Measurements from ENCODE around the gene TTC7B.

Gene TTC7B

DNA sequence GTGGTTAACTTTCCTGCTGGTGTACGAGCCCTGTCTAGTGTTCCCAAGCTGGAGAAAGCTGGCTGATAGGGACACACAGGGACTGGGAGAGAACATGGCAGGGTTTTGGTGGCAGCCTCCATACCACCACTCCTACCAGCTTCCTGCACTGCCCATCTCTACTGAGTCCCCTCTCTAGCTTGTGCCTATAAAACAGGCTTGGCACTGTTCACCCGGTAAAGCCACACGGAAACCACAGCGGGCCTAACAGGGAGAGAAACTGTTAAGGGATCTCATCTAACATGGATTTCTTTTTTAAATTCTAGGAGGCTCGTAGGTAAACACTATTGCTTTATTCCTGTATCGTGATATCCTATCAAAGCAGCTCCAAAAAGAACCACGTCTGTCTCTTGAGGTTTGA lies 204.7 kb downstream of the TTC7B start:
- no peak for DNase-seq

DNA sequence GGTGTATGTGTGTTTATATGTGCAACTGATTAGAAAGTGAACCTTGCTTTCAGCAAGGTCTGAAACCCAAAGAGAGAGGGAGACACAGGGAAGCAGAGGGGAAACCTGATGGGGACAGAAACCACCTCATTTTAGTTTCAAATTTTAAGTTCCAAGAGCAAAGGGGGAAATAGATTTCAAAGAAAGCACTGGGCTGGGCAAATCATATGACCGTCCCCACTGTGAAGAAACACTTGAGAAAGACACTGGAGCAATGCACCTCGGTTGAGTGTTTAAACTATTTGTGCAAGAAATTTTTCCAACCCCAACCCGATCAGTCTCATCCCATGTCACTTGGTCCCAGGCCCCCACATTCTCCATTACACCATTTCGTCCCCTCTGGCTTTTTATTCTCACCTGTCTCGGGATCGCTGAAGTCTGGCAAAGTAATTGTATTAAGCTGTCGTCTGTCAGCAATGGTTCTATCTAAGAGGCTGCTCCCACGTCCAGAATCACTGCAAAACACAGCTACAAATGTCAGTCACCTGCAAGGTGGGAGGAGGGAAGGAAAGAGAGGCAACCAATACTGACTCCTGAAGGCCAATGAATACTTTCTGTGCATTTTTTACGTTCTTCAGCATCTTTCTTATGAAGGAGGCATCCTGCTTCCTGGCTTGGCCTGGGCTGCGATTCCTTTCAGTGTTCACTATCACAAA lies 205.7 kb downstream of the TTC7B start:
- DNase-seq, result no peak

DNA sequence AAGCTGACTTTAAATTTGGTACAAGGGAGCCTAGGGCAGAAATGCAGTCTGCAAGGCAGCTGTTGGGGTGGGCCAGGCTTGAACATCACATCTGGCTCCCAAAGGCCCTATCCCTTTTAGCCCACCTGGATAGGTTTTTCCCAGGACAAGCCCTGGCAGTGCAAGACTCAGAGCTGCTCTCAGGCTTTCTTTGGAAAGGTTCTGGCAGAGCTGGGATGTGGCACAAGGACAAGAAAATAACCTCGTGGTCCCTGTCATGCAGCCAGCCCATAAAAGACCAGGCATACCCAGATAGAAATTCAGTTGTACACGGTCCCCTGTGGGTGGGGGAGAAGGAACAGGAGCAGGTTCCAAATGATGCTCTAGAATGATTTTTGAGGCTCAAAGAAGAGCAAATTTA lies 206.9 kb downstream of the TTC7B start:
- no peak for DNase-seq

DNA sequence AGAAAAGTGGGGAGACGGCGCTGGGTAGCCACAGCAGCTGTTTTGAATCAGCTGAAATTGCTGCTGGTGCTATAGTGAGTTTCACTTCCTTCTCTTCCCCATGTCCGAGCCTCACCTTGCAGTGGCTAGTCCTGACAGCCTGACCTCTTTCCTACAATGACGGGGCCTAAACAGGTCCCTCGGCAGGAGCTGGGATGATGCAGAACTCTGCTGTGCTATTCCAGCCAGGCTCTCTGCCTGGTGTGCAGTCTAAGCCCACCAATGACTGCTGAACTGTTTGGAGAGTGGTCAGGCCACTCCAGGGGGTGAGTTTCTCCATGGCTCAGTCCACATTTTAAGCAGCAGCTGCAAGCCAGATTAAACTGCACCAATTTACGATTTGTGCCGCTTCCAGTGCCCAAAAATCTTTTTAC lies 207.3 kb downstream of the TTC7B start:
- no peak for DNase-seq

DNA sequence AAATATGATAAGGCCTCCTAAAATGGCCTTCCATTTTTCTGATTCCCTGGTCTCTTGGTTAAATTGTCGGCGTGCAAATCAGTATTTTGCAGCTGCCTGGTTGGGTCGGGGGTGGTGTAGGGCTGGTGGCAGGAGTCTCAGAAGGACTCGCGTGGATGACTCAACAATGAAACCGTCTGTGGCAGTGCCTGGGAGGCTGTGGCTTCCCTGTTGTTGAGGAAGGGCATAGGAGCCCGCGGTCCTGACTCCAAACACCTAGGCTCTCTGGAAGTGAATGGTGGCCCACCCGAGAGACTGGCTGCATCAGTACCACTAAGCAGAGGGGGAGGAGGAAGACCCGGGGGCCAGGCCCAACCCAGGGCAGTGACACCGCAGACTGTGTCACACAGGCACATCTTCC lies 207.9 kb downstream of the TTC7B start:
- DNase-seq, result no peak

DNA sequence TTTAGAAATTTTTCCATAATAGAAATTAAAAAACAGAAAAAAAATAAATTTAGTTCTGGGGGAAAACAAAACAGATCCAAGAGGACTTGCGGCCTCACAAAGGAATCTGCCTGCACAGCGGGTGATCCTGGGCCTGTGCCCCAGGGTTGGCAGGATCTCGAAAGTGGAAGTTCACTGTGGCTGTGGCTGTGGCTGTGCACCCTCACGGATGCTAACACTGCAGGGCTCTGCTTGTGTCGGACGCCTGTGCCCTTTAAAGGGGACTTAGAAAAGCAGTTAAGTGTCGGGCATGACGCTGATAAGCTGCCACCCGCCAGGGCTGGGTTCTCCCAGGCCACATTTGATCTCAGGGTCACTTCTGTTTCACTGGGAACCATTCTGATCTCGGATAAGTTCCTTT lies 209.1 kb downstream of the TTC7B start:
- DNase-seq, result no peak

DNA sequence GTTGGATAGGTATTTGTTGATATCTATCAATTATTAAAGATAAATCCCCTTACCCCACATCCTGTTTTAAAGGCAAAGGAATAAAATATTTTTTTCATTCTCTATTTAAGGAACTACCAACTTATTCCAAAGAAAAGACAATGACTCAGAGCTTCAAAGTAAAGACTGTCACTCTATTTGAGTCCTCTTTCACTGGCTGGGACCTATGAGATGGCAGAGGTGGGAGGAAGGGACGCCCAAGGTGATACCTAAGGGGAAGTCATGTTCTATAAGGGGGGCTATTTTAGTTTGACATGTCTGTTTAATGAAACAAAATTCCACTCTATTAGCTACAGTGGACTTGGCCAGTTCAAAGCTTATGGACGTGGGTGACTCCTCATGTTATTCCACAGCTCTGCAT lies 209.8 kb downstream of the TTC7B start:
- DNase-seq, result no peak

DNA sequence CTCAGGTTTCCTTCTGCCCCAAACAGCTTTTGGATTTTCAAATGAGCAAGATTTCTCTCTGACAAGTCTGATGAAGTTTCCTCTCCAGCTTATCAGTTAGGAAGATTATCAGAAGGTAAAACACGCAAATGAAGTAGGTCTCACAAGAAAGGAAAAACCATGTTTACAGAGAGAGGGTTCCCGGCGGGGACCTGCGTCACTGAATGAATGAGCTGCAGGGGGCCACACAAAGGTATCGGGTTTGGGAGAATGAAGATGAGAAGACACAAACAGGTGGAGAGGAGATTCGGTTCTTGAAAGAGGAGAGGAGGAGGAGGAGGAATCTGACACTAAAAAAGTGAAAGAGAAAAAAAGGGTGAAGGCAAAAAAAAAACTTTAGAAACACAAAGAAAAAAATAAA lies 210.8 kb downstream of the TTC7B start:
- no peak for DNase-seq

DNA sequence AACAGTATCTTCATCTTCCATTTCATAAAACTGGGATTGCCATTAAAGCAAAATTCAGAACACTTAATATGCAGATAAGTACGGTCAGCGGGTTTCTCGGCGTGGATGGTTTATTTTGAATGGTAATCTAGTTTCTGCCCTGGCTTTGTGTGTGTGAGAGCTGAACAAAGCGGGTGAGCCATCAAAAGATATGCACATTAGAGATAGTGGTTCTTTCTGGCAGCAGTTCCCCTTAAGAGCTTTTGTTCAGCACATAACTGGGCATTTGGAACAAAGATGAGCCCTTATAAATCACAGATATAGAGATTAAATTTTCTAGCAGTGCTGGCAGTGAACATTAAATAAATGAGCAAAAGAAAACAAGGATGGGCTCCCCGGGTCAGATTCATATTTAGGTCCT lies 211.9 kb downstream of the TTC7B start:
- DNase-seq, result no peak

DNA sequence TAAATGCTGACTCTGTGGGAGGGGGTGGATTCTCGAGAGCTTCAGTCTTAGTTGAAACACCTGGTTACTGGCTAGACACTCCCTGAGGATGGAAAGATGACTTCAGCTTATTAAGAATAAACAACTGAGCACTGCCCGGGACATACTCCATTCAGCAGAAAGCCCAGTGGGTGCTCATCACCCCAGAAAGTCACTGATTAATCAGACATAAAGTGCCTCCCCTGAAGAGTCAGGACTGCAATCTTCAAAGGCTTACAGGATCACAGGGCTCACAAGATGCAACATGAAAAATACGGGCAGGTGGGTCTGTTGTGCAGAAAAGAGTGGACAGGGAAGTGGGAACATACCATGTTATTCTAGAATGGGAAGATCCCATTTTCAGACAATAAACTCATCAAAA lies 212.4 kb downstream of the TTC7B start:
- DNase-seq, result no peak

DNA sequence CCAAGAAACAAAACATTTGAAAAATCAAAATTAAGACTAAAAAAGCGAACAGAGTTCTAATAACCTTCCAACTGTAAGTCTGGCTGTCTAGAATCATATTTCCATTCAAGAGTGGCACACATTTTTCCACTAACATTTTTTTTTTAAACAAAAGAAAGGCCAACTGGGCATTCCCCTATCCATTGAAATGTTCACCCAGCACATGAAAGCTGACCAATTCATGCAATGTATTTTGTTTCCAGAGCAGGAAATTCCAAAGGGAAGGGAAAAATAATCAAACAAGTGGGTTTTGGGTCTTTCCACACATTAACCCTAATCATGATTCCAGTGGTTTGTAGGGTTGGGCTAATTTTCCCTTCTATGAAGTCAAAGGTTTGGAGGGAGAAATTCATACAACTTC lies 212.9 kb downstream of the TTC7B start:
- DNase-seq, result no peak

DNA sequence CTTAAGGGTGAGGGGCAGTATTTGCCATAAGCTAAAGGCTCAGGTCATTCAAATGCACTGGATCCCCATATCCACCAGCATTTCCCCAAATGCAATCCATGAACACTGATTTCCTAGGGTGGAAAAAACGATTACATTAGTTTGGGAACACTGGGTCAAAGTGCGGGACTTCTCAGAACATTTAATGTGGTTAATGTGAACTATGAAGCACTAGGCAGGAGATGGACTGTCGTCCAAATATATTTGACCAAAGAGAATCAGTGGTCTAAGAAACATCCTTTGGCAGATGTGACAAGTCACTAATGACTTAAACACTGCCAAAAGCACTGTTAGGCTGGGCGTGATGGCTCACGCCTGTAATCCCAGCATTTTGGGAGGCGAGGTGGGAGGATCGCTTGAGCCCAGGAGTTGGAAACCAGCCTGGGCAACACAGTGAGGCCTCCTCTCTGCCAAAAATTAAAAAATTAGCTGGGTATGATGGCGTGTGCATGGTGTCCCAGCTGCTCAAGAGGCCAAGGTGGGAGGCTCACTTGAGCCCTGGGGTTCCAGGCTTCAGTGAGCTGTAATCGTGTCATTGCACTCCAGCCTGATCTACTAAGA lies 214.0 kb downstream of the TTC7B start:
- no peak for DNase-seq

DNA sequence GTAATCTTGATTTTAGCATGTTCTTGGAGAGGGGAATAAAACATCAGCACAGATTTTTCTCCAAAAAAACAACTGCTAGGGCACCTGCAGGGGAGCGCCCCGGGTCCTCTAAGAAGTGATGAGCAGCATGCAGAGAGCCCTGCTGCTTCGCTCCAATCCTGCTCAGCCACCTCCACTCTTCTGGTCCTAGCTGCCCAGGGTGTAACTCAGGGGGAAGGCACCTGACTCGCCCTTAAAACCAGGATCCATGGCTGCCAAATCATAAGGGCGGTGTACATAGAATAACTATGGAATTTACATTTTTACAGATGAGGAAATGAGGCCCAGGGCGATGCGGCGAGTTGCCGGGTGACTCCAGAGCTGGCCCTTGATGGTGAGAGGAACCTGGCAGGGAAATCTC lies 214.7 kb downstream of the TTC7B start:
- DNase-seq, result no peak

DNA sequence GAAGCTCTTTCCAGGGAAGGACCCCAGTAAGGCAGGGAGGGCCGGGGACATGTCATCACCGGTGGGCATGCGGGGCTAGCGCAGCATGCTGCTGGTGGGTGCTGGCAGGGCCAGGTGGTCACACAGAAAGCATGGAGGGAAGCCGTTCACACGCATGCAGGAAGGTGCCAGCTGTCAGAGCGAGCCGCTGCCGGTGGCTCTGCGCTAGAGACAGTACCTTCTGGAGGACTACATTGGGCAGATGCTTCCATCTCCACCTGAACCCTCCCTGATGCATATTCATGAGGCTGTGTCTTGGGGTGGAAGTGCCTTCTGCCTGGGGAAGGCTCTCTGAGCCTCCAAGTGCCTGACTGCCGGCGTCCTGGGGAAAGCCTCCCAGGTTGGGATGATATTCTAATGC lies 215.6 kb downstream of the TTC7B start:
- DNase-seq, result no peak

DNA sequence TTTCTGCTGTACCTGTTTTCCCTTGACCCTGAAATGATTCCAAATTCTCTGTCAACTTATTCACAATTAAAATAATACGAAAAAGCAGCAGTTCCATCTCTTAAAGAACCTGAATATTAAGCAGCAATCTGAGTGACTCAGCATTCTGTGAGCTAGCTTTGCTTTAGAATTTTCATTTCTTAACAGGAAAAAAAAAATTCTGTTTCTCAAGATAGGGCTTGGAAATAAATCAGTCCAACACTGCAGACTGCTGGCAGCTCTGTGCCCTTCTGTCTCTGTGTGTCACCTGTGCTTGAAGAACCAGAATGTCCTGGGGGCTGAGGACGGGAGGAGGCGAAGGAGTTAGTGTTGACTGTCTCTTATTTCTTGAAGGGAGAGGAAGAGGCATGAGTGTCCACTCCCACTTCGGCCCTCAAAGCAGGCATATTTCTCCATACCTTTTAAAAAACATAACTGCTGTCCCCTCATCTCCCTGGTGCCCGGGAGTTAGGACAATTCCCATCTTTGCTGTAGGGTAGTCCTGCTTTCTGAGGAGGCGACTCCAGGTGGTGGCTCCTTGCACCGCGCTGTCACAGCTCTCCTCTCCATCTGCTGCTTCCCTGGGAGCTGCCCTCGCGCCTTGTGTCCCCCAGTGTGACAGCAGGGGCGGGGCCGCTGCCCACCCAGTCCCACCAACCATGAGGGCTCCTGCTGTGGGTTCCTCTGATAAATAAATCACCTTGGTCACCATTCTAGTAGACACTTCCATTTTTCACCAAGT lies 216.3 kb downstream of the TTC7B start:
- peak; percentile 39 for DNase-seq

DNA sequence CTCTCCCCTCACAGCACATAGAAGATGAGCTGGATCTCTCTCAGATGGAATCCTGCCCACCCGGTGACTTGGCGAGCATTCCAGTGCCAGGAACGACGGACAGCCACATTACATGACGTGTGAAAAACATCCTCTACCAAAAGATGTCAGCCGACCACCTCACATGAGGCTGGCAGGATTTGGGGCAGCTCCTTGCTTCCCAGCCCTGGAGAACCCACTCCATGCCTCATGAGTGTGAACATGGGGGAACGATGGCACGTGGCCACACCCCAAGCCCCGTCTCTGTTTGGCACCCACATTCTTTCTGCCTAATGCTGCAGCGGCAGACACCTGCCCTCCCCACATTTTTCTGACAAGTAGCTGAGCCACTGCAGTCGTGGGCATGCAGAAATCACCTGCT lies 216.9 kb downstream of the TTC7B start:
- DNase-seq, result no peak

DNA sequence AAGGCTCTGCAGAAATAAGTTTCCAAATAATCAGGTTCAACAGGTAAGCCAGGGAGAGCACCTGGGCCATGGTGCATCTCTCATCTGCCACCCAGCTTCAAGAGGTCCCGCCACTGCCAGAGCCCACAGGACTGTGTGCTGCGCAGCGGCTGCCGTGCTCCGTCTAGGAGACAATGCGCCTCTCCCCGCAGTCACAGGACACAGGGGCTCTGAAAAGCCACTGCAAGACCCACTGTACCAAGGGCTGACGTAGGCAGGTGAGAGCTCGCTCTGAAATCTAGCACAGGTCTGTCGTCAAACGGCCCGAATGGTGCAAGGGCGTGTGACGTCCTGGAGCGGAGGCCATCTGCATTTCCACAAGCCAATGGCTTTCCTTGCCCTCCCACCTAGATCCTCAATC lies 218.3 kb downstream of the TTC7B start:
- DNase-seq, result no peak

DNA sequence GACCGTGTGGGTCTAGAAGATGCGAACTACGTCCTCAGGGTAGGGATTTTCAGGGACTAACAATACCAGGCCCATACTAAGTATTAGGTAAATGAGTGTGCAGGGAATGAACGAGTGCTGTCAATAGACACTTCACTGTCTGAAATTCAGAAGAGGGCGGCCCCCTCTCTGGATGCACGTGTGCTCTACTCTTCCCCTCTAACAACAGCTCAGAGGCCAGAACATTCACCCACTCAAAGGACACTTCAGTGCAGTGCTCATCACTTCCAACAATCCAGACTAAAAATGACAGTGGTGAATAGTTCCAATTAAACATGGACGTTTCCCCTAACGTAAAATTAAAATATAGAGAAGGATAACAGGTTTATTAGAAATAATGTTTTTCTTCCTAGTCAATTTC lies 219.5 kb downstream of the TTC7B start:
- DNase-seq, result no peak

DNA sequence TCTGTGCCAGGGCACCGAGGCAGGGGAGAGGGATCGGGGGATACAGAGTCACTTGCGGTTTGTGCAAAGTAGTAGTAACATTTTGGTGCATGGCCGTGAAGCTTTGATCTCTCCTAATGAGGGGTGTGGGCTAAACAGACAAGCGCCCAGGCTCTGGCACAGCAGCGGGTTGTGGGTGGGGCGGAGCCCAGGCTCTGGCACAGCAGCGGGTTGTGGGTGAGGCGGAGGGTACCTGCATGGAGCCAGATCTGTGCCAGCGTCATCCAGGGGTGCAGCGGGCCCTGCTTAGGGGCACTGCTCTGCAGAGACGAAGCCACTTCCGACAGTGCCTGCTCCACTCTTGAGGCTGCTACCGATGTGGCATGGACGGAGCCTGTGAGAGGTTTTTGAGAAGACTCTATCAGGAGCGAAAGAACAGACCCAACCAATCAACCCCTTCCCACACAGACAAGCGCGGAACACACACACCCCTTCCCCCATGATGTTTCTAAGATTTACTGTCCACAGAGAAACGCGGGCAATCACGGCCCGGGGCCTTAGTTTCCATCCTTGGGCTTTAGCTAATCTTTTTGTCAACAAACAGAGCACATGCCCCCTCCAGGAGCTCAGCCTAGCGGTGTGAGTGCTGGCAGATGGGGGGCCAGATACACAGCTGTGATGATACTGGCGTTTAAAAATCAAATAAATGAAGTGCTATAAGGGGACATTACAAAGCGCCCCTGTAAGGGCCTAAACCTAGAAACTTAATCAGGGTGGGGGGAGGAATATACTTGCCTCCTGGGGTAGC lies 222.8 kb downstream of the TTC7B start:
- DNase-seq, result no peak

DNA sequence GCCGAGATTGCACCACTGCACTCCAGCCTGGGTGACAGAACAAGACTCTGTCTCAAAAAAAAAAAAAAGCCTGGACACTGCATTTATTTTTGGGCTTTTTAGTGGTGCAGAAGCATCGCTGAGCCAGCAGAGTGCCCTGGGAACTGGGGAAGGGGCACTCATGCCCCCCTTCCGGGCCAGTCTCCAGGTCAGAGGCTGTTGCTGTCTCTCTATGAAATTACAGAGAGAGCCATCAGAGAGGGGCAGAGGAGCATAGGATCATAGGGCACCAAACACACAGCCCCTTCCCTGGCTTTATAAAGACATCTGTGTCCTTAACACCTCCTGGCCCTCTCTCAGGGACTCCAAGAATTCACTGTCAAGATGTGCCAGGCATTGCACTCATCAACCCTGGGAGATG lies 223.6 kb downstream of the TTC7B start:
- DNase-seq, result no peak

DNA sequence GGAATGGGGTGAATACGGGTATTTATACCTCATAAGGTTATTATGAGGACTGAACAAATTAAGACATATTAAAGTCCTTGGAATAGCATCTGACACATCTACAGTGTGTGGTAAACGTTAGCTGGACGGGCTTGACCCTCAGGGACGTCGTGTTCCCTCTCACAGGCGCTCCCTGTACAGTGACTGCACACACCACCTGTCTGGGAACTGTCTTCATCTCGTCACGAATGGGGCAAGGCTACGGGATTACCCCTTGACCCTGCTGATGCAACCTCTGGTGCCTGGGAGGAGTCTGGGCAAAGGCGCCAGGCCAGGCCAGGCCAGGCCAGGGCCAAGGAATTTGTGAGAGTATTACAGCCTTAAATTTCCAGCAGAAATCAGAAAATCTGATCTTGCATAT lies 228.3 kb downstream of the TTC7B start:
- no peak for DNase-seq

DNA sequence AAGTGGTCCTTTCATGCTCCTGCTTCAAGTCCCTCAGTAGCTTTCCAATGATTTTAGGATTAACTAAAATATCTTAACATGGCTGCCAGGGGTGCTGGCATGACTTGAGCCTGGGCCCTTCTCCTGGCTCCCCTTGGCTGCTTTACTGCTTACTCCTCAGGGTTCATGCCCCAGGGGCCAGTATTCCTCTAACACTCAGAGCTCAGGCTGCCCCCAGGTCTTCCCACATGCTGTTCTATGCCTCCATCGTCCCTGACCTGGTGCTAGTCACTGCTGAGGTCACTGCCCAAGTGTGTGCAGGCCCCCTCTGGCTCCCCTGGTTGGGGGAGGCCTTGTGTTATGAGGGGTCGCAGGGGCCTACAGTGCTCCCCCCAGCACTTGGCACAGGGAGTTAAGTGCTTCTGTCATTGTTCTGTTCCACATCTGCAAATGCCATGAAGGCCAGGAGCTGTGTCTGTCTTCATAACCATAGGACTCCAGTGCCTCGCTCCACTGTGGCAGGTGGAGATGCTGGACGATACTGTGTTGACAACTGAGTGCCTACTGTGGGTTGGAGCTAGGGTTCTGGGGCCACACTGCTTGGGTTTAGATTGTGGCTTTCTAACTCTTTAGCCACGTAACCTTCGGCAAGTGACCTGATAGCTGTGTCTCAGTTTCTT lies 228.8 kb downstream of the TTC7B start:
- no peak for DNase-seq

DNA sequence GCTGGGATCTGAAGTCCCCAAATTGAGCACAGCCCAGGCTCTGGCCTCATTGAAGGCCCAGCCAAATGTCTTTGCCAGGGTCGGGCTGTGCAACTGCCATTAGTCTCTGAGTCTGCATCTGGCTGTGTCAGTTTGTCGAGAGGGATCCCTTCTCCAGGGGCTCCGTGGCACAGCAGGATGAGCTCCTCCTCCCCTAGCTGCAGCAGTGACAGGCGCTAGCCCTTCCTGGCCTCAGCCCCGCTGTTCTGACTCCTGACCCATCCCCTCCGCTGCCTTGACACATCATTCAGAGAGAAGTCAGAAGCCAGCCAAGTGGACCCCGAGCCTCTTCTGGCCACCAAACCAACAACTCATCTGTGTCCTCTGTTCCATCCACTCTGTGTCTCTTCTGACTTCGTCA lies 231.1 kb downstream of the TTC7B start:
- no peak for DNase-seq
